H1 (cell line): Measurements from ENCODE around the gene GSAP. TPM values are rescaled to one million over a fixed set of nuclear protein-coding genes. Genes with fewer than 3 reads are reported as not detected.
A peak's percentile ranks its signal among the peaks of the same experiment; 100 is the strongest.

Source experiments
- CTCF ChIA-PET: fragments of 300-600 bp; sonication (Branson Sonifier 250); formaldehyde crosslinking; loops from one replicate; lab custom pipeline; 2021; ENCODE audit not compliant: partially characterized antibody; lab: Charles Lee
- POLR2A ChIA-PET: fragments of 300-600 bp; sonication (Branson Sonifier 250); formaldehyde crosslinking; loops from one replicate; lab custom pipeline; 2021; ENCODE audit warnings: inconsistent platforms; ENCODE audit not compliant: partially characterized antibody; lab: Charles Lee
- DNase-seq, 2 experiments: peaks; one replicate each; pipeline versions ENCODE4 v3.0.0 to v3.0.0-alpha.2; 2010 to 2022; ENCODE audit warnings: low spot score in 2 of 2, low read depth in 1 of 2, mixed read lengths in 1 of 2
- FAIRE-seq: peaks from 2 replicates; lab custom pipeline; 2011; peaks lifted over from hg19 to GRCh38; lab: Jason Lieb, UNC
- H2AFZ ChIP-seq: 2 replicates; pipeline ENCODE4 v1.8.1; 2012; ENCODE audit warnings: low read length, inconsistent platforms
- H2AK5ac ChIP-seq: 2 replicates; pipeline ENCODE4 v1.6.1; 2013; ENCODE audit warnings: low read depth, low read length
- H2BK120ac ChIP-seq: replicated peaks from 2 replicates; pipeline ENCODE3; 2013; ENCODE audit warnings: low read depth, low read length, inconsistent platforms
- H2BK12ac ChIP-seq: 2 replicates; pipeline ENCODE4 v1.6.1; 2013; ENCODE audit warnings: low read depth, low read length
- H2BK15ac ChIP-seq: 2 replicates; pipeline ENCODE4 v1.6.1; 2013; ENCODE audit warnings: low read length
- H2BK20ac ChIP-seq: 2 replicates; pipeline ENCODE4 v1.6.1; 2013; ENCODE audit warnings: low read length
- H2BK5ac ChIP-seq: 2 replicates; pipeline ENCODE4 v1.6.1; 2013; ENCODE audit warnings: low read depth, low read length
- H3K14ac ChIP-seq: 2 replicates; pipeline ENCODE4 v1.6.1; 2013; ENCODE audit warnings: inconsistent platforms; ENCODE audit not compliant: insufficient read length
- H3K18ac ChIP-seq: 2 replicates; pipeline ENCODE4 v1.6.1; 2013; ENCODE audit warnings: low read length; ENCODE audit errors: extremely low read depth
- H3K23ac ChIP-seq: 2 replicates; pipeline ENCODE4 v1.6.1; 2013; ENCODE audit warnings: inconsistent platforms; ENCODE audit not compliant: insufficient read length
- H3K23me2 ChIP-seq: 2 replicates; pipeline ENCODE4 v1.6.1; 2013; ENCODE audit warnings: low read depth, low read length
- H3K27ac ChIP-seq: 2 replicates; pipeline ENCODE4 v1.6.1; 2011; ENCODE audit warnings: low read depth, low read length, inconsistent platforms
- H3K27me3 ChIP-seq, 4 experiments: replicated peaks in 1 of 4; 1 replicate in 1 of 4; 2 replicates in 3 of 4; pipeline versions ENCODE4 v1.6.1 to v1.8.1; 2011 to 2013; ENCODE audit warnings: low read length in 3 of 4, mild to moderate bottlenecking in 3 of 4, inconsistent platforms in 2 of 4, mixed read lengths in 2 of 4, moderate library complexity in 1 of 4; ENCODE audit not compliant: control insufficient read depth in 3 of 4, insufficient read depth in 3 of 4; ENCODE audit errors: extremely low read depth in 1 of 4
- H3K36me3 ChIP-seq, 4 experiments: 2 replicates each; pipeline versions ENCODE4 v1.6.1 to v1.8.1; 2011 to 2013; ENCODE audit warnings: mild to moderate bottlenecking in 4 of 4, low read length in 3 of 4, moderate library complexity in 2 of 4, control low read depth in 1 of 4, inconsistent platforms in 1 of 4; ENCODE audit not compliant: insufficient read depth in 4 of 4, control insufficient read depth in 2 of 4
- H3K4ac ChIP-seq: replicated peaks from 2 replicates; pipeline ENCODE3; 2013; ENCODE audit warnings: low read length, low read depth, mixed read lengths, inconsistent platforms; ENCODE audit not compliant: insufficient read length
- H3K4me1 ChIP-seq, 4 experiments: replicated peaks in 1 of 4; 1 replicate in 1 of 4; 2 replicates in 3 of 4; pipeline versions ENCODE4 v1.6.1 to v1.8.1; 2011 to 2013; ENCODE audit warnings: low read length in 3 of 4, inconsistent platforms in 2 of 4, mixed read lengths in 1 of 4; ENCODE audit not compliant: insufficient read depth in 4 of 4, control insufficient read depth in 3 of 4
- H3K4me2 ChIP-seq, 2 experiments: 2 replicates each; pipeline versions ENCODE4 v1.6.1 to v1.8.1; 2011 to 2013; ENCODE audit warnings: low read depth in 2 of 2, low read length in 2 of 2, control low read depth in 1 of 2, inconsistent platforms in 1 of 2, mild to moderate bottlenecking in 1 of 2; ENCODE audit not compliant: insufficient read depth in 1 of 2
- H3K4me3 ChIP-seq, 4 experiments: fragments of 200-600, 300-600 bp in 1 of 4; sonication (generic), shearing (Covaris generic), sonication (Bioruptor Twin) in 1 of 4; 2 replicates each; pipeline versions ENCODE4 v1.5.1 to v1.8.1; 2011 to 2016; ENCODE audit warnings: low read length in 4 of 4, low read depth in 3 of 4, control low read depth in 2 of 4, inconsistent platforms in 2 of 4, mild to moderate bottlenecking in 2 of 4, mixed read lengths in 1 of 4, moderate library complexity in 1 of 4; ENCODE audit not compliant: insufficient read depth in 2 of 4; ENCODE audit errors: extremely low read depth in 1 of 4
- H3K56ac ChIP-seq: replicated peaks from 2 replicates; pipeline ENCODE3; 2013; ENCODE audit warnings: low read depth, mild to moderate bottlenecking, mixed read lengths, low read length, inconsistent platforms; ENCODE audit not compliant: insufficient read length
- H3K79me1 ChIP-seq: 2 replicates; pipeline ENCODE4 v1.6.1; 2013; ENCODE audit warnings: low read depth, low read length, control low read depth
- H3K79me2 ChIP-seq, 2 experiments: 2 replicates each; pipeline versions ENCODE4 v1.6.1 to v1.8.1; 2012 to 2013; ENCODE audit warnings: low read length in 2 of 2, mild to moderate bottlenecking in 2 of 2, inconsistent platforms in 1 of 2; ENCODE audit not compliant: insufficient read depth in 2 of 2, control insufficient read depth in 1 of 2
- H3K9ac ChIP-seq, 4 experiments: replicated peaks in 1 of 4; 1 replicate in 1 of 4; 2 replicates in 3 of 4; pipeline versions ENCODE4 v1.6.1 to v1.8.1; 2011 to 2013; ENCODE audit warnings: low read depth in 3 of 4, low read length in 3 of 4, control low read depth in 2 of 4, mild to moderate bottlenecking in 2 of 4, moderate library complexity in 2 of 4, inconsistent platforms in 1 of 4; ENCODE audit errors: extremely low read depth in 1 of 4
- H3K9me3 ChIP-seq, 2 experiments: 2 replicates each; pipeline versions ENCODE4 v1.6.1 to v1.8.1; 2012 to 2013; ENCODE audit warnings: mild to moderate bottlenecking in 2 of 2, moderate library complexity in 2 of 2, control low read depth in 1 of 2, inconsistent platforms in 1 of 2, low read depth in 1 of 2, low read length in 1 of 2, mixed read lengths in 1 of 2; ENCODE audit not compliant: insufficient read depth in 2 of 2
- H4K20me1 ChIP-seq, 2 experiments: replicated peaks in 1 of 2; 2 replicates each; pipeline versions ENCODE3 to v1.8.1; 2011 to 2013; ENCODE audit warnings: inconsistent platforms in 2 of 2, low read length in 2 of 2, mild to moderate bottlenecking in 1 of 2; ENCODE audit not compliant: insufficient read depth in 2 of 2, control insufficient read depth in 1 of 2
- H4K5ac ChIP-seq: 2 replicates; pipeline ENCODE4 v1.6.1; 2013; ENCODE audit warnings: low read length, low read depth, mixed read lengths, inconsistent platforms; ENCODE audit not compliant: insufficient read length
- H4K8ac ChIP-seq: 2 replicates; pipeline ENCODE4 v1.8.0; 2013; ENCODE audit warnings: mild to moderate bottlenecking, moderate library complexity, low read length, inconsistent platforms; ENCODE audit not compliant: insufficient read depth; ENCODE audit errors: extremely low read depth
- H4K91ac ChIP-seq: replicated peaks from 2 replicates; pipeline ENCODE3; 2013; ENCODE audit warnings: low read length, mixed read lengths, inconsistent platforms; ENCODE audit not compliant: insufficient read length
- ASH2L ChIP-seq: fragments of 200-600, 300-600 bp; sonication (generic); IDR thresholded peaks from one replicate; pipeline ENCODE4 v1.7.1; 2017; ENCODE audit warnings: low read length
- CREB1 ChIP-seq: IDR thresholded peaks from 2 replicates; pipeline ENCODE4 v1.6.1; 2012; ENCODE audit warnings: inconsistent platforms
- POLR2A ChIP-seq, 2 experiments: IDR thresholded peaks; 1 replicate in 1 of 2; 2 replicates in 1 of 2; pipeline ENCODE4 v1.6.1; 2011; ENCODE audit warnings: low read depth in 2 of 2, low read length in 2 of 2, mild to moderate bottlenecking in 2 of 2; ENCODE audit errors: control extremely low read depth in 1 of 2
- SIRT6 ChIP-seq: IDR thresholded peaks from one replicate; pipeline ENCODE4 v1.7.1; 2012; ENCODE audit warnings: low read length, inconsistent platforms
- WGBS, 2 experiments: shearing (Covaris generic) in 1 of 2; methylation state at CpG; one replicate each; pipeline versions ENCODE4 v1.1.6 to v1.1.7; 2013 to 2015; ENCODE audit warnings: low lambda C conversion rate in 2 of 2, mixed read lengths in 2 of 2, inconsistent platforms in 1 of 2, low coverage in 1 of 2, missing lambda C conversion rate in 1 of 2; ENCODE audit not compliant: insufficient replicate concordance in 2 of 2, insufficient coverage in 1 of 2, insufficient read length in 1 of 2; ENCODE audit errors: extremely low coverage in 1 of 2, missing lambda C conversion rate in 1 of 2; 5-methylcytosine and 5-hydroxymethylcytosine counted together
- polyA plus RNA-seq, 7 experiments: library from polyadenylated mRNA; depleted of rRNA in 3 of 7; stranded (reverse) in 5 of 7; unstranded in 2 of 7; fragments of >200 nt in 5 of 7; fragments of 200-250 nt in 2 of 7; gene quantifications; 1 replicate in 5 of 7; 2 replicates in 1 of 7; 4 replicates in 1 of 7; pipeline versions ENCODE4 v1.2.1 to v1.2.3, GENCODE V29; 2011 to 2013; ENCODE audit warnings: missing spikeins in 2 of 7, mixed read lengths in 2 of 7
- total RNA-seq: library from RNA; stranded (reverse); fragmentation: NEBNext Ultra II Directional; extraction: Animal tissue kit (Norgen Biotek cat#: 25700); gene quantifications from 2 replicates; pipeline ENCODE4 v1.2.1, GENCODE V29; 2021

GSAP gene
- total and polyA plus RNA-seq, 2 of the 8 experiments (the other 6 are each of a cell fraction or from before 2014, with no cell fraction given): 0.93 to 2.1 TPM

DNA sequence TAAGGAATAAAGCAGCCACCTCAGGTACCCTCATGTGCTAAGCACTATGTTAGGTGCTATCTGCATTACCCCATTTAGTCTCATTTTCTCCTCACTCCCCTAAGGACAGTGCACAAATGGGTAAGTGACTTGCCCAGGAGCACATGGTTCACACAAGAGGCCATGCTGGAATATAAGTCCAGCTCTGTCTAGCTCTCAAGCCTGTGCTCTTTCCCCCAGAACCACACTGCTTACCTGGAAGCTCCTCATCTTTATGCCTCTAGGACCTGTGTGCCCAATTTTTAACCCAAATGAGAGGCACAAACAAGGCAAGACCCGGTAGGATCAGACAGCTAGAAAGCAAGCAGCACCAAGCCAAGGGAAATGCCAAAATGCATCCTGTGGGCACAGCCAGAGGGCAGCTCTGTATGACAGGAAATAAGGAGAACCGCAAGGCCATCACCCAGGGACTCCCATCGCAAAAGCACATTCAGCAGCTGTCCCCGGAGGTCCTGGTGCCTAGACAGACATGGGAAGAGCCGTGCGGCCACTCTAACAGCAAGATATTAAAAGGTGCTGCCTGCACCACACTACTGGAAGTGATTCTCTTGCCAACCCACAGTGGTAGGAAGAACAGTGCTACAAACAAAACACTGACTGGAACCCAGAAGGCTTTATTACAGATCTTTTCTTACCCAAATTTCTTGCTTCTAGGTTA is 88.1 kb downstream of the GSAP start:
- DNase-seq (no peak), FAIRE-seq (no peak)
- CTCF ChIA-PET: interaction anchor here (1.4 kb wide), 1 partner anchor 81 kb away, joined by 7 read pairs; no protein-coding TSS in a partner anchor
- no peaks in the 10 kb centered on the region for H3K9me3 ChIP-seq
- no peaks in the 10 kb centered on the region for H3K79me1 ChIP-seq
- POLR2A ChIA-PET: no interaction called here
- no peak overlapping the region for H3K4me3 ChIP-seq
- no peak overlapping the region for H3K18ac ChIP-seq
- H2BK15ac ChIP-seq: peak overlapping the region; percentile 41; the same call in 1 of the 2 replicates
- H3K9ac ChIP-seq: no peak overlapping the region
- TF ChIP-seq ASH2L (no peak), POLR2A (IDR thresholded peaks at IDR 0.05; ENCODE audit: control extremely low read depth in 1 of 2, low read depth in 2 of 2, low read length in 2 of 2) (no peak), SIRT6 (no peak), CREB1 (no peak)
- WGBS, 2 experiments: 69% methylated on average over 6 of the region's 6 CpGs; no CpG with 5 or more reads in 1 of the 2 experiments
- no peak overlapping the region for H2AK5ac ChIP-seq
- peak overlapping the region; percentile 46; the same call in 1 of the 2 replicates for H2AFZ ChIP-seq
- H2BK5ac ChIP-seq: no peak overlapping the region
- H3K4me1 ChIP-seq: peaks cover 0 to 10% (median 6%) of the 10 kb centered on the region in 4 experiments; a peak in 5 of 7 replicates
- no peak overlapping the region for H3K4me2 ChIP-seq
- no peak overlapping the region for H4K8ac ChIP-seq
- H3K14ac ChIP-seq: no peak overlapping the region
- no peak overlapping the region for H4K5ac ChIP-seq
- no peaks in the 10 kb centered on the region for H3K79me2 ChIP-seq
- H3K27me3 ChIP-seq: no peaks in the 10 kb centered on the region
- no peak overlapping the region for H3K56ac ChIP-seq
- H3K23ac ChIP-seq: no peak overlapping the region
- no peak overlapping the region for H2BK120ac ChIP-seq
- H3K36me3 ChIP-seq: no peaks in the 10 kb centered on the region
- H3K23me2 ChIP-seq: 0 out of 2 replicates have a peak, but pooled peaks cover 3% of the 10 kb centered on the region
- H3K4ac ChIP-seq: no peak overlapping the region
- no peak overlapping the region for H4K91ac ChIP-seq
- no peak overlapping the region for H3K27ac ChIP-seq
- no peak overlapping the region for H2BK12ac ChIP-seq
- H2BK20ac ChIP-seq: no peak overlapping the region
- no peaks in the 10 kb centered on the region for H4K20me1 ChIP-seq
